HG02678 (cell line): ENCODE results near the gene CEP112.
A peak's percentile ranks its signal among the peaks of the same experiment; 100 is the strongest.

Experiments used
- ATAC-seq: cut with Tn5 transposase; IDR thresholded peaks from one replicate; pipeline ENCODE4 v1.9.1; 2021; ENCODE audit warnings: mild to moderate bottlenecking, moderate library complexity; ENCODE audit not compliant: unreplicated experiment

The CEP112 gene

DNA sequence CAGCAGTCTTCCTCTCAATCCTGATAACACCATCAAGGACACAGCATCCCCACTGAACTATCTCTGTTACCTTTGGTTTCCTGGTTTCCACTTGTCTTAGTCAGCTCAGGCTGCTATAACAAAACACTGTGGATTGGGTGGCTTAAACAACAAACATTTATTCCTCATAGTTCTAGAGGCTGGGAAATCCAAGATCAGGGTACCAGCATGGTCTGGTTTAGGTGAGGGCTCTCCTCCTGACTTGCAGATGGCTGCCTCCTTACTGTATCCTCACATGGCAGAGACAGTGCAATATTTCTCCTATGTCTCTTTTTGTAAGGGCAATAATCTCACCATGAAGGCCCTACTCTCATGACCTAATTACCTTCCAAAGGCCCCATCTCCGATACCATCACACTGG, 527.2 kb downstream of the CEP112 start:
- no peak for ATAC-seq

DNA sequence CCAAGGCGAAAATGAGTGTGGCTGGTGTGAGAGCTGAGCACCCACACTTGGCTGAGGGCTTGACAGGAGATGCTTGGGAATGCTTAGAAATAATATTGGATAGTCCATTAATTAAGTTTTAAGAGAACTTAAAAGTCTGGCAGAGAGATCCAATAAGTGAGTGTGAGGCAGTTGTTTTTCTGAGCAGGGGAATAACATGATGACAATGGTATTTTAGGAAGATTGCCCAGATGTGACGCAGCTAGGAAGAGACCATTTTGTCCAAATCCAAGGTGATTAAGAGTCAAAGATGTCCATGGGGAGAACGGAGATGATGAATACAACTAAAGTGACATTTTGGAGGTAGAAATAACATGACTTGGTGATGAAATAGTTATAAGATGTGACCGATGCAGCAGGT, 527.7 kb downstream of the CEP112 start:
- no peak for ATAC-seq

DNA sequence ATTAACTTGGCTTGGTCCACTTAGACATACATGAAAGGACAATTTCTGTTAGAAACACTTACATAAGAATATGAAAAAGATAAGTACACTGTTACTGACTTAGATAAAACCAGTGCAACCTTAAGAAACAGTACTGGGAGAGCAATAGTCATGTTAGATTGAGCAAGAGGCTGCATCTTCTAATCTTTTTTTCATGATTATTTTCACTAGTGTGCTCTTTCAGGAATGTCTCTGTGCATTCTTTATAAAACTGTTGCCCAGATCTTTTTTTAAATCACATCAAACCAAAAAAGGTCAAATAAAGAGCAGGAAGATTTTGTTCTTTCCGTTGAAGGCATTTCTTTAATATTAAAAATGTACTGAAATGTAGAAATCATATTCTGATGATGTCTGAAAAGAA, 529.7 kb downstream of the CEP112 start:
- ATAC-seq = no peak

DNA sequence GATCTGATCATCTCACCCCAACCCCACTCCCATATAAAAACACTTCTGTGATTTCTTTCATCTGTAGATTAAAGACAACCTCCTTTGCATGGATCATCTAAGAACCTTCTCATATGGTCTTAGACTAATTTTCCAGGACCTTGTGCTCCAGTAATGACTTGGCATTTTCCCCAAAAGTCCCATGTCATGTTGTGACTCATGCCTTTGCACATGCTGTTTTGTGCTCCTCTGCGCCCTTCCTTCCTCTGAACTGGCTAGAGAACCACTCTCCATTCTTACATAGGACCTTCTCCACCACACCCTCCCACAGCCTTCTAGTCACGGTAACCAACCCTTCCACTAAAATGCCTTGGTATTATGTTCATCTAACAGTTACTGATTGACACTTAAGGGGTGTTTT, 531.0 kb downstream of the CEP112 start:
- ATAC-seq = no peak

DNA sequence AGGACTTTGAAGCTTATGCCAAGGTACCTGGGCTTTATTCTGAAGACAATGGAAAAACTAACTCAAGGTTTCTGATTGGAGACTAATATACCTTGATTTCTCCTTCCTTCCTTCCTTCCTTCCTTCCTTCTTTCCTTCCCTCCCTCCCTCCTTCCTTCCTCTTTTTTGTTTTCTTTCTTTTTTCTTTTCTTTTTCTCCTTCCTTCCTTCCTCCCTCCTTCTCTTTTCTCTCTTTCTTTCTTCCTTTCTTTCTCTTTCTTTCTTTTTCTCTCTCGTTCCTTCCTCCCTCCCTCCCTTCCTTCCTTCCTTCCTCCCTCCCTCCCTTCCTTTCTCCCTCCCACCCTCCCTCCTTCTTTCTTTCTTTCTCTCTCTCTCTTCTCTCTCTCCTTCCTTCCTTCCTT, 531.9 kb downstream of the CEP112 start:
- ATAC-seq = no peak

DNA sequence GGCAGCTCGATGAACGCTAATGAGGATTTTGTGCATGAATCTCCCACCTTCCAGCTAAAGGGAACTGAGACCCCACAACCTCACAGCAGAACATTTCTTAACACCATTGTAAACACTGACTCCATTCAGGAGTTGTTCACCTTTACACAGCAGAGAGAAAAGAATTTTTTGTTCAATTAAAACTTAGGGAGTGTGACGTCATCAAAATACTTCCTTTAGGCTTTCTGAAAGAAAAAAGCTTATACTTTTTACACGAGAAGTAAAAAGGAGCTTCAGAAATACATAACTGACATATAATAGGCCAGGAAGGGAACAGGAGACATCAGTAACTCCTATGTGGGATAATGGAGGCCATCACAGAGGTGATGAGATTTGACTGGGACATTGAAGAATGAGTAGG, 532.4 kb downstream of the CEP112 start:
- ATAC-seq = no peak

DNA sequence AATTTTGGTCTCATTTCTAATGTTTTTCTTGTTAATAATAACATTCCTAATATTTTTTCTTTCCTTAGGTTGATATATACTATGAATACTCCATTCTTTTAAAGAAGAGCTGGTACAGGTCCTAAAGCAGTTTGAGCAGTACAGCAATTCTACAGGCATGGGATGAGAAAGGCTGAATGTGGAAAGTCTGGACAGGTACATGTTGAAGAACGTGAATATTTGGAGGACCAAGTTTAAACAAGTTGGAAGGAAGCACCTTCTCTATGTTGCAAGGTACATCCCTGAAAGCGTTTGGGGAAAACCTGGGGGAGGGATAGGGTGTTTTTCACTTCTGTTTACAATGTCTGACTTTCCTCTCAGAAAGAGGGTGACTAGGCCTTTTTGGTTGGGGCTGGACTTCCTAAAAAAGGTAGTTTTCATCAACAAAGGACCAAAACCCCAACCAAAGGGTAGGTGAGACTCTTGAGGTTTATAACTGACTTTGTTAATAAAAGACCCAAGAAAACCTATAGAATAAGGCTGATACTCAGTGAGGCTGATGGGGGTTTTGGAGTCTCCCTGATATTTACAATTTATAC, 534.6 kb downstream of the CEP112 start:
- ATAC-seq = no peak

DNA sequence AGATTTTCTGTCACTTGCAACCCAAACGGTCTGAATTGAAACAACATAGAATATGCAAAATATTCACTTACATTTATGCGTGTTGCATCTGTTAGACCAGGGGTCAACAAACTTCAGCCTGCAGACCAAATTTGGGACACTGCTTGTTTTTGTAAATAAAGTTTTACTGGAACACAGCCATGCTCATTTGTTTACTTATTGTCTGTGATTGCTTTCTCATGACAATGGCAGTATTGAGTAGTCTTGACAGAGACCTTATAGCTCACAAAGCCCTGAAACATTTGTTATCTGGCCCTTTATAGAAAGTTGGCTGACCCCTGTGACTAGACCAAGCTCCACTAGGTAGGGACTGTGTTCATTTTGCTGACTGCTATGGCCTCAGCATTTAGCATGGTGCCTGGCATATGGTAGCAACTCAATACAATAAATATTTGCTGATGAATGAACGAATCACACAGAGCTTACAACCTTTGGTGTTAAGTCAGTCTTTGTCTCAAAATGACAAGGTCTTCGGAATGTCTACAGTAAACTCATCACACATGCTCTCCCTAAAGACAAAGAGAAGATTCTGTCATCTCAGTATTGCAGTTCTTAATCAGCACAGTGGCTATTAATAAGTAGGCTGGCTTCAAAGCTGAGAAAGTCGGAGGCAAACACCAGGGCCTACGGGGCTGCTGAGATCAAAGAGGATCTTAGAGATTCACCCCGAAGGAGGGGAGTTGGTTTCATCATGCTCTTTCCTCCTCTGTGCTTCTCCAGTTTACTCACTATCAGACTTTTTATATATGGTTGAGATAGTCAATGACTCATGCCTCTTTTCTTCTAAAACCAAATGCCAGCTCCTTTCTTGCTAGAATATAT, 535.3 kb downstream of the CEP112 start:
- ATAC-seq = peak; percentile 71

DNA sequence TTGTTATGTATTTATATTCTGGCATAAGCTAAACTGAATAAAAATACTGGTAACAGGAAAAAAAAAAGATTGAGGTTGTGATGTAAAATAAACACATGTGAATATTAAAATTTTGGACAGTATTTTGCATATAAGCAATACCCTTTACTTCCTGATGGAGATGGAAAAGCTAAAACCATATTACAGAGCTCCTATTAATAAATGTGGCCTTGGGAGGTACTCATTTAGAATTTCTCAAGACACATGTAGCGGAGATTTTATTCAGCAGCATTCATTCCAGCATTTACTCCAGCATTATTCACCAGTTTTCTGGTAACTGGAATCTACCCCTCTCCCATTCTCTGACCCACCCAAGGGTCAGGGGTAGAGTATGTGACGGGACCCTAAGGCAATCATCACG, 536.2 kb downstream of the CEP112 start:
- no peak for ATAC-seq

DNA sequence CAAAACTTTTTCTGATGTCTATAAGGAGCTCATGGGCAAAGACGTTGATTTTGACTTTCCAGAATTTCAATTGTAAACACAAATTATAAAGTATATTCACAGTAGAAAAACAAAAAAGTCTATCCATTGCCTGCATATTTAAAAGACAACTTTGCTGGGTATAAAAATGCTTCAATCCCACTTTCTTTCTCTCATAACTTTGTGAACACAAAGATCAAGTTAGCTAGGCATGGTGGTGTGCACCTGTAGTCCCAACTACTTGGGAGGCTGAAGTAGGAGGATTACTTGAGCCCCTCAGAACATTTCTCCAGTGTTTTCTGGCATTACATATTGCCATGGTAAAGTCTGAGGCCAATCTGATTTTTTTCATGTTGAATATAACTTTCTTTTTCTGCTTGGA, 547.4 kb downstream of the CEP112 start:
- ATAC-seq = no peak

DNA sequence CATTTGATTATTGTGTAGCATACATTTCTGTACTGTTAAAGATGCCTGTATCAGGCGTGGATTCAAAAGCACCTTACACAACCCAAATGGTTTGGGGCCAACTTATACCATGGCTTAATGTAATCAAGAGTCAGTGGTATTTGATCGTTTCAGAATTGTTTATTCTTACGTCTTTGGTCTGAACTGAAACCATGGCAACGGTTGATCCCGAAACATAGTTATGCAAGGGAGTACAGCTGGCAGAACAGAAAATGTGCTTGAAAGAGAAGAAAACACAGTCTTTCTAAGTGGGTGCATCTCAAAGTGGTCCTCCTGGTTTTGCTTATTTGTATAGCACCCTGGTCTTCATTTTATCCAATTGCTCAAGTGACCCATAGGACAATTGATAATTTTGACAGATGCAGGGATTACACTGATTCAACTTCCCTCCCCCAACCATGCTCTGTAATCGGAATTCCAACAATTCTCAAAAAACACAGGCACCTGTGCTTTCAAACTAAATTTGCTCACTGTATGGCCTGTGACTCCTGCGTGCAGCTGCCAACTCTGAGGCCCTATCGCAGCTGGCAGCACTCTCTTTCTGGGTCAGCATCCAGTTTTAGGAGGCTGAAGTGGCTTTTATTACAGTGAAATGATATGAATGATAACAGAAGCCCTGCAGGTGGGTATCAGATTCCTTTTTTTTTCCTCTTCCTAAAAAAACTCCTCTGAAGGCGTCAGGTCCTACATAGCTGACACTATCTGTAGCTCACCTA, 553.5 kb downstream of the CEP112 start:
- ATAC-seq = no peak

DNA sequence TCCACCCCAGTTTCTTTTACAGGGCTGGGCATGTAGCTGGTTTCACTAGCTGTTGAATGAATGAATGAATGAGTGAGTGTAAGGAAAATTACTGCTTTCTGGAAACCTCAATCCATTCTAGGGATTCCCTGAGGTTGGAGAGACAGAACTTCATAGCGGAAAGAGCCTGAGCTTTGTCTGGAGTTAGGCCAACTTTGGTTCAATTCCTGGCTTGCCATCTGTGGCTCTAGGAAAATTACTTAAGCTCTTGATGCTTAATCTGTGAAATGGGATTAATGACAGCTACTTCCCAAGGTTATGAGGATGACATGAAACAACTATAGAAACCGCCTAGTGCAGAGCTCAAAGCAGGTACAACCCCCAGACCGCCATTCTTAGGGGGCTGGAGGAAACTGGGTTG, 554.1 kb downstream of the CEP112 start:
- ATAC-seq = no peak

DNA sequence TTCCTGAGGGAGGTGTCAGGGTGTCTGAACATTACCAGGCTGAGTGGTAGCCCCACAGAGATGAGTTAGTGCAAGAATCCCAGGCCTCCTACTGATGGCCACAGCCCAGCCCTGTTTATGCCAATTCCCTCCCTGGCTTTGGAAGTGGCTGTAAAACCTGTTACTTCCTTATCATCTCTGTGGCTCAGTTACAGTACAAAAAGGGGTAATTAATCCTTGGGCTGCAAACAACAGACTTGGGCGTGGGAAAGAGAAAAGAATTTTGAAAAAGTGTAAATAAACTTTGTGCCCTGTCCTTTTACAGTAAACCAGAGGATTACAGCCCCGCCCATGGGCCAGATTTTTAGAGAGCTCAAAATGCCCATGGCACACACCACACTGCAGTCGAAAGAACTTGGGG, 557.4 kb downstream of the CEP112 start:
- no peak for ATAC-seq

DNA sequence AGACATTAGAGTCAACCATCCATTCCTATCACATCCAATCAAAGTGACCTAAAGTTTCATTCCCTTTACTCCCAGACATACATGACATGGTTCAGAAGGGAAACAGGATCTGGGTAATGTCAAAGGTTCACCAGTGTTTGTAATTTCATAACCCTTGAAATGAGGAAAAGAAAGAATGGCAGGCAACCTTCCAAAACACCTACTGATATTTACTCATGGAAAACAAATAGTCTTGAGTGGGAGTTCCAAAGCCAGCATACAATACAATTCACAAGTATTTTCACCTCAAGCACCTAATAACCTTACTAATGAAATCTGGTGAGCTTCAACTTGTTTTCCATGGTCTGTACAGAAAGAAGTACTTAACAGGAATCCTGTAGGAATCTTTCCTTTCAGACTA, 557.9 kb downstream of the CEP112 start:
- ATAC-seq = no peak

DNA sequence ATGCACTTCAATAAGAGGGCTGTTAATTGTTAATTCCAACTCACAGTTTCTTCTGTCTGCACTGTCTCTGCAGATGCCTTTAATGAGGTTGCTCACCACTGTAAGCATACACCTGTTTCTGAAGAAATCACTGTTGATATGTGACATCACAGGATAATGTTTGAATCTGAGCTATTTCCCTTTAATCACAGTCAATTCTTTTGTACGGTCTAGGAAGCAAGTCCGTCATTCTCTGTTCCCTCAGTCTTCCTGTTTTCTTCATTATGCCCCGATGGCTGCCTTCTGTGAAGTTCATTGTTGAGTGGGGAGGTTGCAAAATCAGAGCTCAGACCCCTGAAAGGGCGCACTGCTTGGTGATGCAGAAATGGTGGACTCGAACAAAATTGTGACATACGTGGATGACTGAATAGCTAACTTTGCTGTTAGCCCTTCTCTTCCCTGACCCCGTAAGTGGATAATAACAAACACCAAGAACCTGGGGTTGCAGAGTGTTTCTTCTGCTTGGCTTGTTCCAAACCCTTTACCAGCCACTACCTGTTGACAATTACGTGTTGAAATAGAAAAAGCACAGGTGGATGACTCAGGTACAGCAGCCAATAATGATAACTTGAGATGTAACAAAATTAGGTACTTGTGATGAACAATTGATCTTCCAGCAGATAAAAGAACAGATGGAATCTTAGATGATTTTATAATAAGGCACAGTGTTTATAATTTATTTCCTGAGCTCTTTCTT, 558.6 kb downstream of the CEP112 start:
- ATAC-seq = no peak

DNA sequence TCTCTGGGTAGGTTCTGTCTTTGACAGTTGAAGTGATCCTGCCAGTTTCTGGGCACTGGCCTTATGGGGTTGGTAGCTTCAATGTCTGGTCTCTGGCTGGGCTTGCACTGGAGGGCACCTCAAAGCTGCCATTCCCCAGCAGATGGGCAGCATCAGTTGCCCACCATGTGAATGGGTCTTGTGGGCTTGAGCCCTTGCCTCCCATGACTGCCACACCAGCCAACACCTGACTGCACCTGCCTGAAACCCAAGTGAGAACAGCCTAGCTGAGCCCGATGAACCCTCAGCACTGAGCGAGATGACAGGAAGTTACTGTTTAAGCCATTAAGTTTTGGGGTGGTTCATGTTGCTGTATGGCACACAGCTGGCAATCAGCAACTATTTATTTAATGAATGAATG, 561.4 kb downstream of the CEP112 start:
- ATAC-seq = no peak

DNA sequence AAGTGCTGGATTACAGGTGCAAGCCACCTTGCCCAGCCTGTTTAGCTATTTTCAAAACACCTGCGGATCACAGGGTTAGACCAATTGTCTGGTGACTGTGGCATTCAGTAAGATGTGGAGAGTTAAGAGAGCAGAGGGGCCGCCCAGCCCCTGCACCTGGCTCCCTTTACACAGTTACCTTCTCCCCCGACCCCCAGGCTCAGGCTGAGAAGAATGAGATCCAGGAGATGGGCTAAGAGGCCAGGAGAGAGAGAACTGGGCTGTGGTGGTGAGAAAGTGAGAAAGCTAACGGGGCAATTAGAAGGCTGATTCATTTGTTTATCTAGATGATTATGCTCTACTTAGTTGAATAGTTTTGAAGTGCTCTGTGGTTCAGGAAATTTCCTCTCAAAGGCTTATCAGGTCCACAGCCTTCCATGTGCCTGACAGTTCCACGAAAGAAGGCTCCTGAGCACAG, 562.7 kb downstream of the CEP112 start:
- ATAC-seq = no peak

DNA sequence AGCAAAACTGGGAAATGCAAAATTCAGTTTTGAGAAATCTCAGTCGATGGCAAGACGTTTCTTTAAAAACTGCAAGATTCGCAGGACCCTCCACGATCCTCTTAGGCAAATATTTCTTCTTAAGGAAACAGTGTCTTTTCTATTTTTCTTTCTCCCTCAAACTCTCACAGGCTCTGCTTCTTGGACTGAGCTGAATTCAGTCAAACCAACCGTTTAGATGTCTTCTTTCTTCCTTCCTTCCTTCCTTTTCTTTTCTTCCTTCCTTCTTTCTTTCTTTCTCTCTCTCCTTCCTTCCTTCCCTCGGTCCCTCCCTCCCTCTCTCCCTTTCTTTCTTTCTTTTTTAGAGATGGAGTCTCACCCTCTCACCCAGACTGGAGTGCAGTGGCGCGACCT, 563.3 kb downstream of the CEP112 start:
- no peak for ATAC-seq

DNA sequence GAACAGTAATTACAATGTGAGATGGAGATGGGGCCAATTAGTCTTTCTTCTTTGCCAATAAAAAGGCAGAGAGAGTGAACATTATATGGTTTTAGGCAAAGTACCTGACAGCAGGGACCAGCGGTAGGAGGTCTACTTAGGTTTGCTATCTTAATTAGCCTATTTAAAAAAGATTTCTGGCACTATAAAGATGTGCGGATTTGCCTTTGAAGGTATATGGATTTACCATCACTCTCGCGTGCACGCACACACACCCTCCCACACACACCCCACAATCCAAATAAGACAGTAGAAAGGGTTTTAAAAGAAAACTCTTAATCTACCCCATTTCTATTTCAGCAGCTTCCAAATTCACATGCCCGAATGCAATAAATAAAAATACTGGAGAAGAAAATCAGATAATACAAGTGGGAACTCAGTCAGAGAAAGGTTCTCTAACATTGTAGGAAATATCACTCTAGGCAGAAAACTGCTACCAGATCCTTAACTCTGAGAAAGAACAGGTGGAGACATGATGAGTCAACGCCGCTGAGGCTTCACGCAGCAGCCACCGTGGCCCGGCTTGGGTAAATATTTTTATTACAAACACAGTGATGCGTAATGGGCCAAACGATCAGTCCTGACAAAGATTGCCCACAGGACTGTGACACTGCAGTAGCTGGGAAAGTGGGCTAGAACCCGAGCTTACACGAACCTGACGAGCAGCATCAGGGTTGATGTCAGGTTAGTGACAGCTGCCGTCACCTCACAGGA, 563.9 kb downstream of the CEP112 start:
- ATAC-seq = no peak

DNA sequence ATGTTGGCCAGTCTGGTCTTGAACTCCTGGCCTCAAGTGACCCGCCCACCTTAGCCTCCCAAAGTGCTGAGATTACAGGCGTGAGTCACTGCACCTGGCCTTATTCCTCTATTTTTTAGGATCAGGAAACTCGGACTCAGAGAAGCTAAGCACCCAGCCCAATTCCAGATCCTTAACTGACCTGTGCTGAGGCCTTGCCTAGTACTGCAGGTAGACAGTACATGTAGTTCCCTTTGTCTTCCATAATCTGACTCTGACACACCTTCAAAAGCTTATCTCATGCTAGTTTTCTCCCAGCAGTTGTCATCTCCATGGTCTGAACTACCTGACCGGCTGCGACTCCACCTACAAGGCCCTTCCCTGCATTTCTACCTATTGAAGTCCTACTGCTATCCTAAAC, 564.8 kb downstream of the CEP112 start:
- no peak for ATAC-seq

DNA sequence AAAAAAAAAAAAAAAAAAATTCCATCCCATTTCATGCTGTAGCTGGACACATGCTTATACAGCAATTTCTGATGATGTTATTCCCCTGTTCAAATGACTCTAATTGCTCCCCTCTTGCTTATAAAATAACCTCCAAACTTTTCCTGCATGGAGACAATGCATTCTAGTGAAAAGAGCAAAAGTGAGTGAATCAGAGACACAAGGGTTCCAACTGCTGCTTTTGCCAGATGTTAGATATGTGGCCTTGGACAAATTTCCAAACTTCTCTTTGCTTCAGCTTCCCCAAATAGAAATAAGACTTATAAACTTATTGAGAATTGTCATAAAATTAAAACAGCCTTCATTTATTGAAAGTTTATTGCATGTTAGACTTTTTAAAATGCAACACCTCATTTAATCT, 565.5 kb downstream of the CEP112 start:
- no peak for ATAC-seq
